Activated T-helper 17 cell treated with anti-CD3 and anti-CD28 coated beads, Interleukin-2, amount 50 U/mL, for 72 hours (primary cell): ENCODE data around the gene ALPG. TPM values are rescaled to one million over a fixed set of nuclear protein-coding genes. Genes with fewer than 3 reads are reported as not detected.
"Not testable (repeated sequence)": the region's sequence is repeated elsewhere in the genome, so short reads cannot be mapped to it uniquely, and the experiment has no call there.

Source experiments
- ATAC-seq: fragments of 150-1000 bp; cut with Tn5 transposase; replicated peaks from 2 replicates; pipeline ENCODE4 v1.10.0; 2021; ENCODE audit warnings: mild to moderate bottlenecking, moderate library complexity
- H3K27ac Mint-ChIP-seq: one replicate; pipeline ENCODE4 v1.8.0; 2022; ENCODE audit warnings: mixed read lengths
- H3K27me3 Mint-ChIP-seq: one replicate; pipeline ENCODE4 v1.8.0; 2022; ENCODE audit warnings: mixed read lengths
- H3K36me3 Mint-ChIP-seq: one replicate; pipeline ENCODE4 v1.8.0; 2022; ENCODE audit warnings: low read depth, mild to moderate bottlenecking, mixed read lengths
- H3K4me1 Mint-ChIP-seq: one replicate; pipeline ENCODE4 v1.8.0; 2022; ENCODE audit warnings: mixed read lengths
- H3K4me3 Mint-ChIP-seq: one replicate; pipeline ENCODE4 v1.8.0; 2022; ENCODE audit warnings: mild to moderate bottlenecking, mixed read lengths
- H3K9me3 Mint-ChIP-seq: one replicate; pipeline ENCODE4 v1.8.0; 2022; ENCODE audit warnings: mixed read lengths
- total RNA-seq, 2 donors: library from RNA; stranded (reverse); gene quantifications; one replicate each; pipeline ENCODE4 v1.2.3, GENCODE V29; 2022

The ALPG gene
- total RNA-seq, 2 donors from 2014 or later: not detected

DNA sequence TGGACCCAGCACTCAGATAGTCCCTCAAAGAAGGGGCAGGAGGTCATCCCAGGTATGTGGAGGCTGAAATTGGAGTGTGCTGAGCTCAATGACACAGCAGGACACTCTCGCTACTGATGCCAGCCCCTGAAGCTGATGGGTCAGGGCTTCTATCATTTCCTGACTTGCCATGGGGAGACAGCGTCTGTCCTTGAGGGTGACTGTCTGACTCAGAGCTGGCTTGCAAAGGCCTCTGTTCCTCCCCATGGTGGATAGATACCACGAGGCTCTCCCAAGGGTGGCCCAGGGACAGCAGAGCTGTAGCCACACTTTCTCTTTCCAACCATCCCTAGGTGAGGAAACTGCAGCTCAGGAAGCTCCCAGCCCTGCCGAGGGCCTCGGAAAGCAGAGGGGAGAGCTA, 10.8 kb downstream of the ALPG start:
- no peaks in the 10 kb centered on the region for H3K36me3 Mint-ChIP-seq

DNA sequence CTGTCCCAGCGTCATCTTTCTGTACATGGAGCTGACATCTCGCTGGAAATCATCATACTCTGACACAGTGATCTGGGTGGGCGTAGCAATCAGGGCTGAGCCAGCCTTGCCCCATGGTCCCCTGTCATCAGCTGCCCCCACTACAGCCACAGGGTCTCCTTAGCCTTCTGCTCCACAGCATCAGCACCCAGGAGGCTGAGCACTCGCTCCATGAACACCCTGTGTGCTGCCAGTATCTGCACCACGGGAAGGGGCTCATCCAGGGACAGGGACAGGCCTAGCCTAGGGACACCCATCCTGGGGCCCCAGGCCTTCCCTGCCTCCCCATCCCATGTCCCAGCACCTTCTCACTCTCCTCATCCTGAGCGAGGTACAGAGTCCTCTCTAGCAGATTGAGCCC, 11.4 kb downstream of the ALPG start:
- no peak overlapping the region for H3K27ac Mint-ChIP-seq
- no peaks in the 10 kb centered on the region for H3K36me3 Mint-ChIP-seq
- peak overlapping the region; percentile 53 for H3K4me3 Mint-ChIP-seq
- no peak for ATAC-seq
- H3K27me3 Mint-ChIP-seq: peaks cover 30% of the 10 kb centered on the region
- H3K9me3 Mint-ChIP-seq: no peaks in the 10 kb centered on the region
- peaks cover 3% of the 10 kb centered on the region for H3K4me1 Mint-ChIP-seq

More for the DNA sequence above, 10.8 kb downstream of the ALPG start:
- no peak for ATAC-seq
- H3K27me3 Mint-ChIP-seq: peaks cover 30% of the 10 kb centered on the region
- H3K9me3 Mint-ChIP-seq: no peaks in the 10 kb centered on the region
- peaks cover 3% of the 10 kb centered on the region for H3K4me1 Mint-ChIP-seq
- no peak overlapping the region for H3K27ac Mint-ChIP-seq
- no peak overlapping the region for H3K4me3 Mint-ChIP-seq

DNA sequence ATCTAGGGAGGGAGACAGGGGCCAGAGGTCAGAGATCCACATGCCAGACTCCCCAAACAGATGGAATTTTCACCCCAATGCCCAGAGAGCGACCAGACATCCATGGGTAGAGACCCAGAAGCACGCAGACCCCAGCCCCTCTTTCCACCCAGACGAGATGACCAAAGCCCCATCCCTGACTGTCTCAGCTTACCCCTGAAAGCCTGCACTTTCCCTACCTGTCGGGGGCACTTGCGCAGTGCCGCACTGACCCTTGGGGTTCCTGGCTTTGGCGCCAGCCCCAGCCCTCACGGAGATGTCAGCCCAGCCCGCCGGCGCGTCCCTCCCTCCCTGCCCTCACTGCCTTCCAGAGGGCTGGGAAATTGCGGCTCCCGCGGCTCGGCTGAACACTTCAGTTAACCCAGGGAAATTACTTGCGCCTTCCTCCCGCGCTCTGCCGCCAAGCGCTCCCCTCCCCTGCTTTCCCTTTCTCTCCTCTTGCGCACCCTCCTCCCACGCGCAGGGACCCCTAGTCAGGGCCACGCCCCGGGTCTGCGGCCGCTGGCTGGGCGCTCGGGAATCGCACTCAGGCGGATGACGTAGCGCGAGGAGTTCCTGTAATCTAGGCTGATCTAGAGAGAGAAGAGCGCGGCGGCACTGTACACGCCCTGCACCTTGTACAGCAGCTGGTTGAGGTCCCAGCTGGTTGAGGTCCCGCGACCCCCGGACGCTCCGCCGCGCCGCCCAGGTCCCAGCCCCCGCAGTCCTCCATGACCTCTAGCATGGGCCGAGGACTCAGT, 12.0 kb downstream of the ALPG start:
- Mint-ChIP-seq H3K9me3 (no peaks in the 10 kb centered on the region), H3K27me3 (peaks cover 30% of the 10 kb centered on the region), H3K27ac (no peak overlapping the region), H3K4me3 (peak overlapping the region; percentile 53), H3K4me1 (peaks cover 3% of the 10 kb centered on the region), H3K36me3 (no peaks in the 10 kb centered on the region)
- peak; percentile 19 for ATAC-seq

DNA sequence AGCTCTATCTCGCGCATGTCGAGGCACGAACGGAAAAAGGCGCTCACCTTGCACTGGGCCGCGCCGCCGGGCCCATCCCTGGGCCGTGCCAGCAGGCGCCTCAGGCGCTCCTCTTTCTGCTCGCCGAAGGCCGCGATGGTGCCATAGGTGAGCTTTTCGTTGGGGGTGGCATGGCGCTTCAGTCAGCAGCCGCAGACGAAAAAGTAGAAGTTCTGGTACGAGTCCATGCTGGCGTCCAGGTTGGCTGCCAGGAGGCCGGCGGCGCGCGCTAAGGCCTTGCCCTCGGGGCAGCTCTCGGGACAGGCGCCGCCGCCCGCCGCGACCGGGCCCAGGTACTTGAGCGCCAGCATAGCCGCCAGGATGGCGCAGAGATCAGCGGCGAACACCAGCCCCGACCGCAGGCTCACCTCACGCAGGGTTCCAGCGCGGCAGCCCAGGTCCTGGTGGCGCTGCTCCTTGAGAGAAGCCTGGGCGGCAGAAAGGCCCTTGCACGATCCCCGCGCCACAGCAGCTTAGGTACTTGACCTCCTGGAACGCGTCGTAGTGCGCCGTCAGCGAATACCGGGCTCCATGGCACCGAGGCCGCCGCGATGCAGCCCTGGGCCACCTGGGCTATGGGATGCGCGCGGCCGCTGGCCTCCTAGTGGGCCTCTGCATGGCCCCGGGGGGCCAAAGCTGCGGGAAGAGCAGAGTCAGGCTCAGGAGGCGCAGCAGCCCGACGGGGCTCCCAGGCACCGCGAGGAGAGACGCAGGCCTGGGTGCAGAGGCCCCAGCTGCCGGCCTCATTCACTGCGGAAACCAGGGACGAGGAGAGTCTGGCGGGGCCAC, 12.8 kb downstream of the ALPG start:
- Mint-ChIP-seq H3K4me1 (peaks cover 3% of the 10 kb centered on the region), H3K27ac (no peak overlapping the region), H3K36me3 (no peaks in the 10 kb centered on the region), H3K4me3 (peak overlapping the region; percentile 53), H3K9me3 (no peaks in the 10 kb centered on the region), H3K27me3 (peaks cover 33% of the 10 kb centered on the region)
- peak; percentile 7 for ATAC-seq

DNA sequence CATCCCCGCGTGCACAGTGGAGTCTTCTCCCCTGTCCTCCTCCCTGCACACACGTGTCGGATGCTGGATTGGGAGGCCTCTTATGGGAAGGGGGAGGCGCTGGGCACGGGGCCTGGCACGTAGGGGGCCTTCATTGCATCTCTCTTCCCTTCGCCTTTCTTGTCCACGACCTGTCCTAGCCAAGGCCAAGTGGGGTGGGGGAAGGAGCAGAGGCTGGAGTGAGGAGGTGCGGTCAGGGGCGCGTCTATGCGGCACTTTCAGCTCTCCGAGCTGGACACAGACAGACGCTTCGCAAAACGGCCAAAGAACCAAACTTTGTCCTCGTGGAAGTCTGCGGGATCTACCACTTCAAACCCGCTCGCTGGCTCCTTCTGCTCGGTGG, 13.4 kb downstream of the ALPG start:
- no peak for ATAC-seq
- Mint-ChIP-seq H3K9me3 (no peaks in the 10 kb centered on the region), H3K4me3 (peak overlapping the region; percentile 27), H3K4me1 (peaks cover 3% of the 10 kb centered on the region), H3K36me3 (no peaks in the 10 kb centered on the region), H3K27me3 (peaks cover 33% of the 10 kb centered on the region), H3K27ac (no peak overlapping the region)

DNA sequence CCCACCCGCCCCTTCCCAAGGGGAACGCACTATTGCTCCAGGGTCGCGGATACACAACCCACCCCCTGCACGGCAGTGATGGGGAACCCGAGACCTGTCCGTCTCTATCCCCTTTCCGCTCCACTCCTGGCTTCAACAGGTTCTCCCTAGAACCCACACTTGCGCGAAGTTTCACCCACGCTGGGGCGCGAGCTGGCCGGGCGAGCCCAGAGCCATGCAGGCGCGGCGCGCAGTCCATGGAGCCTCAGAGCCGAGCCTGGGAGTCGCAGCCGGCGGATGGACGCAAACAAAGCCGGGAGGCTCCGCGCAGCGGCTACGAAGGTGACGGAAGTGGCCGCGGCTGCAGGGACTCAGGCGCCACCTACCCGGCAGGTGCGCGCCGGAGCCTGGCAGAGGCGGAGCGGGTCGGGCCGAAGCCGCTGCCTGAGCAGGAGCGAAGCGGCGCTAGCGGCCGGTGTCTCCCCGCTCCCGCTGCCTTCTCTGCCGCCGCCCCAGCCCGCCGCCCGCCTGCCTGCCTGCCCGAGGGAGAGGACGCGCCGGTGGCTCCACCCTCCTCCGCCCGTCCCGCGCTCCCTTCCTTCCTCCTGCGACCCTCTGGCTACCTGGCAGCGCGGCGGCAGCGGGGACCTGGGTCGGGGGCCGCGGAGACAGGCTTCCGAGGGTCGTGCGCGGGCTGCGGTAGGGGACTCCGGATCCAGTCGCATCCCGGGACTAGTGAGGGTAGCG, 14.0 kb downstream of the ALPG start:
- Mint-ChIP-seq H3K4me1 (peaks cover 3% of the 10 kb centered on the region), H3K4me3 (peak overlapping the region; percentile 27), H3K36me3 (no peaks in the 10 kb centered on the region), H3K27ac (no peak overlapping the region), H3K27me3 (peaks cover 34% of the 10 kb centered on the region), H3K9me3 (no peaks in the 10 kb centered on the region)
- peak; percentile 40 for ATAC-seq

DNA sequence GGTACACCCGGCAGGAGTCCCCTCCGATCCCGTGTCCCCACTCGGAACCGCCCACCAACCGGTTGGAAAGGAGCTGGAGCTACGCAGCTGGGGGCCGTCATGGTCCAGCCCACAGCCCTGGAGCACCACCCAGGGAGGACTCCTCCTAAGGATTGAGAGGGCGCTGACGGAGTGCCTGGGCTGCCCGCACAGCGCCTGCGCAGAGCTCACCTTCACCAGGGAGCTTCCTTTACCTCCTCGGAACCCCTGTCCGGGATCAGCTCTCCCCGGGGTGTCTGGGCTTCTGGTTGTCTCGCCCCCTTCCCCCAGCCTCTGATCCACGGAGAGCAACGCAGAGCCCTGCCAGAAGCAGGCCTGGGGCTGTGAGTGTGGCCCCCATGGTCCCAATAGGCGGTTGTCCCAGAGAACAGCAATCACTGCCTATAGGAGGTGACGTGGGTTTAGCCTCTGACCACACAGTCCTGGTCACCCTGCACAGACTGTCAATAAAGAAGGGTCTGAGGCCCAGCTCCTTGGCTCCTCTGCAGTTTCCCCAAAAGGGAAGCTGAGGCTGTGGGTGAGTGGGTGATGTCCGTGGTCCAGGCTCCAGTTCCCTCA, 14.6 kb downstream of the ALPG start:
- H3K4me1 Mint-ChIP-seq: peaks cover 3% of the 10 kb centered on the region
- H3K27ac Mint-ChIP-seq: no peak overlapping the region
- H3K4me3 Mint-ChIP-seq: peak overlapping the region; percentile 26
- no peak for ATAC-seq
- H3K9me3 Mint-ChIP-seq: no peaks in the 10 kb centered on the region
- H3K27me3 Mint-ChIP-seq: peaks cover 31% of the 10 kb centered on the region
- no peaks in the 10 kb centered on the region for H3K36me3 Mint-ChIP-seq

DNA sequence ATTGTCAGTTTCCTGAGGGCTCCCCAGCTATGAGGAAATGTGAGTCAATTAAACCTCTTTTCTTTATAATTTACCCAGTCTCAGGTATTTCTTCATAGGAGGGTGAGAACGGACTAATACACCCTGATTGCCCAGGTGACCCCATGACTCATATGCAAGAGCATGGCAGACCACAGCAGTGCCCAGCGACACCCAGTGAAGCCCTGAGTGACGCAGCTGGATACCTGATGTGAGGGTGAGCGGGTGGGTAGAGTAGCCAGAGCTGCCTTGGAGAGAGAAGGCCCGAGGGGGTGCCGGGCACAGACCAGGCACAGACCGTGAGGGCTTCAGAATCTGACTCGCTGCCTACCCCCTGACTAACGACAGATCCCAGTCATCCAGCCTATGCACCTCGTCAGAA, 15.4 kb downstream of the ALPG start:
- H3K36me3 Mint-ChIP-seq: no peaks in the 10 kb centered on the region
- H3K27me3 Mint-ChIP-seq: peaks cover 31% of the 10 kb centered on the region
- H3K9me3 Mint-ChIP-seq: no peaks in the 10 kb centered on the region
- no peak overlapping the region for H3K27ac Mint-ChIP-seq
- H3K4me1 Mint-ChIP-seq: peaks cover 3% of the 10 kb centered on the region
- peak overlapping the region; percentile 26 for H3K4me3 Mint-ChIP-seq
- no peak for ATAC-seq

DNA sequence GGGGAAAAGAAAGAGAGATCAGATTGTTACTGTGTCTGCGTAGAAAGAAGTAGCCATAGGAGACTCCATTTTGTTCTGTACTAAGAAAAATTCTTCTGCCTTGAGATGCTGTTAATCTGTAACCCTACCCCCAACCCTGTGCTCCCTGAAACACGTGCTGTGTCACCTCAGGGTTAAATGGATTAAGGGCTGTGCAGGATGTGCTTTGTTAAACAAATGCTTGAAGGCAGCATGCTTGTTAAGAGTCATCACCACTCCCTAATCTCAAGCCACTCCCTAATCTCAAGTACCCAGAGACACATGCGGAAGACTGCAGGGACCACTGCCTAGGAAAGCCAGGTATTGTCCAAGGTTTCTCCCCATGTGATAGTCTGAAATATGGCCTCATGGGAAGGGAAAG, 16.4 kb downstream of the ALPG start:
- not testable (repeated sequence) for ATAC-seq, H3K9me3 Mint-ChIP-seq, H3K4me3 Mint-ChIP-seq, H3K36me3 Mint-ChIP-seq, H3K27ac Mint-ChIP-seq, H3K4me1 Mint-ChIP-seq
- H3K27me3 Mint-ChIP-seq: peaks cover 29% of the 10 kb centered on the region

DNA sequence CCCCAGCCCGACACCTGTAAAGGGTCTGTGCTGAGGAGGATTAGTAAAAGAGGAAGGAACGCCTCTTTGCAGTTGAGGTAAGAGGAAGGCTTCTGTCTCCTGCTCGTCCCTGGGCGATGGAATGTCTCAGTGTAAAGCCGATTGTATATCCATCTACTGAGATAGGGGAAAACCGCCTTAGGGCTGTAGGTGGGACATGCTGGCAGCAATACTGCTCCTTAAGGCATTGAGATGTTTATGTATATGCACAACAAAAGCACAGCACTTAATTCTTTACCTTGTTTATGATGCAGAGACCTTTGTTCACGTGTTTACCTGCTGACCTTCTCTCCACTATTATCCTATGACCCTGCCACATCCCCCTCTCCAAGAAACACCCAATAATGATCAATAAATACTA, 16.8 kb downstream of the ALPG start:
- not testable (repeated sequence) for H3K9me3 Mint-ChIP-seq, ATAC-seq, H3K4me3 Mint-ChIP-seq, H3K27ac Mint-ChIP-seq, H3K36me3 Mint-ChIP-seq, H3K4me1 Mint-ChIP-seq
- H3K27me3 Mint-ChIP-seq: peaks cover 25% of the 10 kb centered on the region

DNA sequence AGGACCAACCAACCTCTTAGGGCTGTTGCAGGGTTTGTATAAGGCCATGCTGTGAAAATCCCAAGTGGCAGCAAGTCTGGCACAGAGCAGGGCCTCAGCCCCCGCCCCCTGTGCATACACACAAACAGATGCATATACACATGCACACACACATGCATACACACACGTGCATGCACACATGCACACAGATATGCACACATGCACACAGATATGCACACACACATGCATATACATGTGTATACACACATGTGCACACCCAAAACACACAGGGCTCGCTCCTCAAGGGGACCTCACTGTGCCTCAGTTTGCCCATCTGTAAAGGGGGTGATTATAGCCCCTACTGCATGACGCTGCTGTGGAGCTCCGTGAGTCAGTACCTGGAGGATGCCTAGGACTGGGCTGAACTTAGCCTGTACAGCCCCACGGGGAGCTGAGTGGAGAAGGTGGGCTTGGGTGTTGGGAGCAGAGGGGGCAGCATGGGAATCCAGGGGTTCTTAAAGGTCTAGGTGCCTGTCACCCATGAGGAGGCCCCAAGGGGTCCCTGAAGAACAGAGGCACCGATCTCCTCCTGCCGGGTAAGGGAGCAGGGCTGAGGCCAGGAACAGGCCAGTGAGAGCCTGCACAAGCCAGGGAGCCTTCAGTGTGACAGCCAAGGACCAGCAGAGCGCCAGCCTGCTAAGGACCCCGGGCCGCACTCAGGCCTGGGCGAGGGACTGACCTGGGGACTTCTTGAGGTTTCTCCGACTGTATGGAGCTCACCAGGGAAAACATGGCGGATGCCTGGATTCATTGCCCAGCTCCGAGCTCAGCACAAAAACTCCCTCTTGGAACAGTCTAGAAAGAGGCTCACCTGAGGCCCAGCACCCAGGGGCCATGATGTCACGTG, 25.3 kb downstream of the ALPG start:
- H3K27me3 Mint-ChIP-seq: peaks cover 3% of the 10 kb centered on the region
- H3K36me3 Mint-ChIP-seq: no peaks in the 10 kb centered on the region
- H3K4me3 Mint-ChIP-seq: no peak overlapping the region
- H3K4me1 Mint-ChIP-seq: no peaks in the 10 kb centered on the region
- no peak overlapping the region for H3K27ac Mint-ChIP-seq
- no peaks in the 10 kb centered on the region for H3K9me3 Mint-ChIP-seq
- ATAC-seq: no peak

DNA sequence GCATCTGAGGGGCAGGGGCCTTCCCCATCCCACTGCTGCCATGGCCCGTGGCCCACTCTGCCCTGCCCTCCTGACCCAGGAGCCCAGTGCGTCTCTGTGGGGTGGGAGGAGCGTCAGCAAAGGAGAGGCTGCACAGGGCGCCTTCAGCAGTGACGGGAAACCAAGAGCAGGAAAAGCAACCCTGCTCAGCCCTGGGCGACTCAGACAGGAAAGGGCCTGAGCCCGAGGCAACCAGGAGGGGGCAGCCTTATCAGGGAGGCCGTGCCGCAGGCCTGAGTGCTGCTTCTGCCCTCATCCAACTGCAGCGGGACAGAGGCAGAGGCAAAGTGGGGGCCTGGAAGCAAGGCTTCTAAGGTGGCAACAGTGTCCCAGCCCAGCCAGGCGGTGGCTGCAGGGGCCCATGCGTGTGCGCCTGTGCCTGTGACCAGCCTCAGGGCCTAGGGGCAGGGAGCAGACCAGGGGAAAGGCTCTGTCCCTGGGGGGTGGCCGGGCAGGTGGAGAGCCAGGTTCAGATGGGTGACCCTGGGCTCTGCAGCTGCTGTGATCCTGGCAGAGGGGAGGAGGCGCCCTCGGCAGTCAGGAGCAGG, 26.0 kb downstream of the ALPG start:
- Mint-ChIP-seq H3K4me1 (no peaks in the 10 kb centered on the region), H3K4me3 (no peak overlapping the region), H3K36me3 (no peaks in the 10 kb centered on the region), H3K27me3 (peaks cover 3% of the 10 kb centered on the region), H3K27ac (no peak overlapping the region), H3K9me3 (no peaks in the 10 kb centered on the region)
- ATAC-seq: peak; percentile 40

DNA sequence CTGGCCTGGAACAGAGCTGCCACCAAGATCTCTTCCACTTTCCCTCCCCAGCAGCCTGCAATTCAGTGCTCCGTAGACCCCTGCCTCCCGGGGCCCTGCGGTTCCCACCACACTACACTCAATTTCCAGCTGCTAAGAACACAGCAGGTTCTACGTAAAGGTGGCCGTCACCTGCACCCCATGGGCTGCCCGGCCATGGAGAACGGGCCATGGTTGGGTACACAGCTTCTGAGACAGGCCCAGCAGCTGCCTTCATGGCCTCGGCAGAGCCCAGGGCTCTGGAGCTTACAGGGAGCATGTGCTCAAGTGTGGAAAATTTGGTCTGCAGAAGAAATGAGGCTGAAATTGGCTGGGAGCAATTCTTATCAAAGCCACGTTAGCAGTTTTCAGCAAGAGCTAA, 27.0 kb downstream of the ALPG start:
- not testable (repeated sequence) for H3K4me1 Mint-ChIP-seq, H3K27ac Mint-ChIP-seq, H3K9me3 Mint-ChIP-seq, ATAC-seq, H3K27me3 Mint-ChIP-seq, H3K36me3 Mint-ChIP-seq, H3K4me3 Mint-ChIP-seq
